ENCODE measurements around the gene GABRR3.

GABRR3 gene

GRCh38 chr3:97971679-97972567 is 63.2 kb downstream of the GABRR3 start, which contains the start of gene RIOX2 (continued):
- TF ChIP-seq ATF2 (tag by site-specific recombination; IDR thresholded peaks at IDR 0.05; ENCODE audit: low read depth), result peak; percentile 27; the same call in 1 of the 2 replicates
- TF ChIP-seq KLF16 (tag by site-specific recombination; IDR thresholded peaks at IDR 0.05), result 0 out of 2 replicates have a peak, but pooled peaks have one; percentile 30
- 0 out of 2 replicates have a peak, but pooled peaks have one; percentile 32 for TF ChIP-seq SP7 (tag by site-specific recombination; IDR thresholded peaks at IDR 0.05)
- TF ChIP-seq ZNF341 (tag by site-specific recombination; IDR thresholded peaks at IDR 0.05; ENCODE audit: low read depth), result peak; percentile 23; the same call in 1 of the 2 replicates
- TF ChIP-seq SP2 (tag by site-specific recombination; IDR thresholded peaks at IDR 0.05), result peak; percentile 44
- peak; percentile 55; the same call in 1 of the 2 replicates for TF ChIP-seq KLF8 (tag by site-specific recombination; IDR thresholded peaks at IDR 0.05)
- TF ChIP-seq HIC1 (tag by site-specific recombination; IDR thresholded peaks at IDR 0.05), result no peak
- TF ChIP-seq ZNF335 (tag by site-specific recombination; conservative IDR thresholded peaks at IDR 0.05), result peak; percentile 45
- TF ChIP-seq ZNF600 (tag by site-specific recombination; IDR thresholded peaks at IDR 0.05), result peak; percentile 64
- TF ChIP-seq SP3 (tag by site-specific recombination; IDR thresholded peaks at IDR 0.05), result peak; percentile 34; the same call in 1 of the 2 replicates
- peak; percentile 15; the same call in 1 of the 2 replicates for TF ChIP-seq ZFHX2 (tag by site-specific recombination; conservative IDR thresholded peaks at IDR 0.05)
- TF ChIP-seq ZNF501 (tag by site-specific recombination; IDR thresholded peaks at IDR 0.05), result 0 out of 2 replicates have a peak, but pooled peaks have one; percentile 30
- TF ChIP-seq ZNF629 (tag by site-specific recombination; IDR thresholded peaks at IDR 0.05), result peak; percentile 20; the same call in 1 of the 2 replicates

GRCh38 chr3:97970956-97971620 is 64.0 kb downstream of the GABRR3 start:
- POLR2A ChIA-PET, result no interaction called here
- CTCF ChIA-PET, result interaction anchor here (1.2 kb wide), 1 partner anchor 150 kb away, joined by 5 read pairs; the partner anchor contains the start of gene CRYBG3
- H3K9me3 ChIP-seq (ENCODE audit: control insufficient read depth, insufficient read depth, low read depth, low read length), result no peaks in the 10 kb centered on the region
- H3K36me3 ChIP-seq (ENCODE audit: control insufficient read depth in 2 of 2, insufficient read depth in 1 of 2, low read length in 2 of 2), result peaks cover 0 to 11% of the 10 kb centered on the region in 2 experiments; a peak in 1 of 3 replicates
- TF ChIP-seq ZNF335 (tag by site-specific recombination; conservative IDR thresholded peaks at IDR 0.05) (0 out of 2 replicates have a peak, but pooled peaks have one; percentile 13), ZNF354C (tag by site-specific recombination; IDR thresholded peaks at IDR 0.05; ENCODE audit: borderline replicate concordance, low read depth) (no peak), PRDM6 (tag by site-specific recombination; IDR thresholded peaks at IDR 0.05) (peak; percentile 85)
- no peaks in the 10 kb centered on the region; the same call in 1 of the 2 replicates for H3K4me1 ChIP-seq (ENCODE audit: control insufficient read depth, insufficient read depth, low read length)
- peak overlapping the region; percentile 77 for H3K4me3 ChIP-seq (ENCODE audit: low read depth, low read length)
- peak overlapping the region; percentile 19; the same call in 1 of the 2 replicates for H3K27ac ChIP-seq (ENCODE audit: extremely low read depth, low read depth, low read length)

Data from HEK293 (cell line).